GM12878 (cell line): ENCODE data around the gene EPX. TPM values are rescaled to one million over a fixed set of nuclear protein-coding genes. Genes with fewer than 3 reads are reported as not detected.

ENCODE experiments used
- BACH1 ChIP-seq: fragments of 450-650 bp; IDR thresholded peaks from 2 replicates; pipeline ENCODE4 v1.6.1; 2017; ENCODE audit warnings: mild to moderate bottlenecking, borderline replicate concordance
- BMI1 ChIP-seq: fragments of 450-650 bp; IDR thresholded peaks from 2 replicates; pipeline ENCODE4 v1.6.1; 2016; ENCODE audit warnings: mild to moderate bottlenecking, moderate library complexity, borderline replicate concordance
- CEBPB ChIP-seq, 2 experiments: fragments of 150-350 bp in 1 of 2; IDR thresholded peaks; 2 replicates each; pipeline ENCODE4 v1.6.1; 2012 to 2014; ENCODE audit warnings: low read depth in 2 of 2, low read length in 2 of 2, borderline replicate concordance in 1 of 2, inconsistent platforms in 1 of 2
- E2F8 ChIP-seq: fragments of 450-650 bp; IDR thresholded peaks from 2 replicates; pipeline ENCODE4 v1.6.1; 2018; ENCODE audit warnings: mild to moderate bottlenecking, low read depth, moderate library complexity; ENCODE audit not compliant: partially characterized antibody
- ETV6 ChIP-seq, 2 experiments: fragments of 450-650 bp in 1 of 2; IDR thresholded peaks in 1 of 2; conservative IDR thresholded peaks in 1 of 2; 2 replicates each; pipeline ENCODE4 v1.6.1; 2014; ENCODE audit warnings: antibody characterized with exemption in 1 of 2, borderline replicate concordance in 1 of 2, low read depth in 1 of 2, mild to moderate bottlenecking in 1 of 2, moderate library complexity in 1 of 2
- HCFC1 ChIP-seq: fragments of 150-350 bp; IDR thresholded peaks from 2 replicates; pipeline ENCODE4 v1.6.1; 2014; ENCODE audit warnings: low read length
- MEF2A ChIP-seq: IDR thresholded peaks from 2 replicates; pipeline ENCODE4 v1.6.1; 2011; ENCODE audit warnings: low read depth, mild to moderate bottlenecking, low read length, moderate library complexity; ENCODE audit not compliant: insufficient read depth
- MTA2 ChIP-seq: fragments of 450-650 bp; IDR thresholded peaks from 2 replicates; pipeline ENCODE4 v1.6.1; 2016; ENCODE audit warnings: low read depth, mild to moderate bottlenecking, moderate library complexity
- MTA3 ChIP-seq: IDR thresholded peaks from 2 replicates; pipeline ENCODE4 v1.6.1; 2012; ENCODE audit warnings: low read length, inconsistent platforms, borderline replicate concordance
- MYC ChIP-seq: IDR thresholded peaks from 2 replicates; pipeline ENCODE4 v1.6.1; 2011; ENCODE audit warnings: mild to moderate bottlenecking, low read length, moderate library complexity, inconsistent platforms; ENCODE audit not compliant: insufficient read depth, insufficient replicate concordance, insufficient read length, severe bottlenecking
- NFXL1 ChIP-seq: fragments of 450-650 bp; IDR thresholded peaks from 2 replicates; pipeline ENCODE4 v1.6.1; 2017; ENCODE audit warnings: antibody characterized with exemption, mild to moderate bottlenecking, borderline replicate concordance
- NR2C2 ChIP-seq: IDR thresholded peaks from 2 replicates; pipeline ENCODE4 v1.6.1; 2011; ENCODE audit warnings: borderline replicate concordance, low read depth; ENCODE audit not compliant: control insufficient read depth, insufficient read length
- NRF1 ChIP-seq: conservative IDR thresholded peaks from 2 replicates; pipeline ENCODE4 v1.6.1; 2011; ENCODE audit warnings: mild to moderate bottlenecking, low read depth, low read length, improper control_type of control experiment
- POLR2AphosphoS5 ChIP-seq: IDR thresholded peaks from 2 replicates; pipeline ENCODE4 v1.6.1; 2011; ENCODE audit warnings: mild to moderate bottlenecking, low read length, inconsistent platforms
- POU2F2 ChIP-seq: IDR thresholded peaks from 3 replicates; pipeline ENCODE4 v1.6.1; 2011; ENCODE audit warnings: low read depth, mild to moderate bottlenecking, low read length, borderline replicate concordance
- RFX5 ChIP-seq: IDR thresholded peaks from 2 replicates; pipeline ENCODE4 v1.6.1; 2011; ENCODE audit warnings: low read depth, low read length, improper control_type of control experiment
- SIN3A ChIP-seq: IDR thresholded peaks from 2 replicates; pipeline ENCODE4 v1.6.1; 2012; ENCODE audit warnings: low read depth, low read length, improper control_type of control experiment
- SMAD5 ChIP-seq: IDR thresholded peaks from 2 replicates; pipeline ENCODE4 v1.6.1; 2016; ENCODE audit warnings: antibody characterized with exemption, low read depth
- SREBF1 ChIP-seq: IDR thresholded peaks from 2 replicates; pipeline ENCODE4 v1.6.1; 2012; ENCODE audit warnings: mild to moderate bottlenecking, low read length
- polyA plus RNA-seq, 11 experiments: library from polyadenylated mRNA; depleted of rRNA in 4 of 11; unstranded in 6 of 11; stranded (reverse) in 5 of 11; fragments of >200 nt; fragmentation: Nextera tagmentation in 4 of 11; fragmentation: Illumina TruSeq in 1 of 11; extraction: Ambion mirVana in 4 of 11; extraction: Trizol in 1 of 11; gene quantifications; 1 replicate in 1 of 11; 2 replicates in 10 of 11; pipeline versions ENCODE4 v1.2.1 to v1.2.3, GENCODE V29; 2011 to 2016; ENCODE audit warnings: inconsistent platforms in 2 of 11, missing spikeins in 2 of 11, low read depth in 1 of 11
- total RNA-seq, 4 experiments: library from RNA; depleted of rRNA in 3 of 4; stranded (reverse); fragments of >200 nt in 3 of 4; fragmentation: Illumina TruSeq in 1 of 4; extraction: Trizol in 1 of 4; gene quantifications; 2 replicates each; pipeline versions ENCODE4 v1.2.1 to v1.2.3, GENCODE V29; 2013 to 2021
- TF ChIP-seq, protein P1 (sequence below): fragments of 450-650 bp; formaldehyde crosslinking; IDR thresholded peaks from 2 replicates; pipeline ENCODE4 v1.4.0; 2022; ENCODE audit warnings: mild to moderate bottlenecking, moderate library complexity
- TF ChIP-seq, protein P2 (sequence below), 3 experiments: IDR thresholded peaks in 2 of 3; conservative IDR thresholded peaks in 1 of 3; 2 replicates each; pipeline ENCODE4 v1.5.1; 2011; ENCODE audit warnings: low read depth in 3 of 3, low read length in 3 of 3, mild to moderate bottlenecking in 3 of 3, control low read depth in 2 of 3, moderate library complexity in 2 of 3, inconsistent platforms in 1 of 3, mixed read lengths in 1 of 3; ENCODE audit not compliant: control insufficient read depth in 2 of 3, insufficient read depth in 1 of 3; ENCODE audit errors: extremely low read depth in 1 of 3

The EPX gene
- total and polyA plus RNA-seq, 10 of the 15 experiments (the other 5 are each of a cell fraction or from before 2014, with no cell fraction given) = 0.03 TPM; not detected in 9

GRCh38 chr17:58219007-58219788, 26.7 kb downstream of the EPX start, which contains the start of gene MKS1 (continued):
- peak; percentile 66 for TF ChIP-seq HCFC1
- no peak for TF ChIP-seq NR2C2
- no peak for TF ChIP-seq NFXL1
- peak; percentile 75 for TF ChIP-seq BMI1
- TF ChIP-seq, protein P1, sequence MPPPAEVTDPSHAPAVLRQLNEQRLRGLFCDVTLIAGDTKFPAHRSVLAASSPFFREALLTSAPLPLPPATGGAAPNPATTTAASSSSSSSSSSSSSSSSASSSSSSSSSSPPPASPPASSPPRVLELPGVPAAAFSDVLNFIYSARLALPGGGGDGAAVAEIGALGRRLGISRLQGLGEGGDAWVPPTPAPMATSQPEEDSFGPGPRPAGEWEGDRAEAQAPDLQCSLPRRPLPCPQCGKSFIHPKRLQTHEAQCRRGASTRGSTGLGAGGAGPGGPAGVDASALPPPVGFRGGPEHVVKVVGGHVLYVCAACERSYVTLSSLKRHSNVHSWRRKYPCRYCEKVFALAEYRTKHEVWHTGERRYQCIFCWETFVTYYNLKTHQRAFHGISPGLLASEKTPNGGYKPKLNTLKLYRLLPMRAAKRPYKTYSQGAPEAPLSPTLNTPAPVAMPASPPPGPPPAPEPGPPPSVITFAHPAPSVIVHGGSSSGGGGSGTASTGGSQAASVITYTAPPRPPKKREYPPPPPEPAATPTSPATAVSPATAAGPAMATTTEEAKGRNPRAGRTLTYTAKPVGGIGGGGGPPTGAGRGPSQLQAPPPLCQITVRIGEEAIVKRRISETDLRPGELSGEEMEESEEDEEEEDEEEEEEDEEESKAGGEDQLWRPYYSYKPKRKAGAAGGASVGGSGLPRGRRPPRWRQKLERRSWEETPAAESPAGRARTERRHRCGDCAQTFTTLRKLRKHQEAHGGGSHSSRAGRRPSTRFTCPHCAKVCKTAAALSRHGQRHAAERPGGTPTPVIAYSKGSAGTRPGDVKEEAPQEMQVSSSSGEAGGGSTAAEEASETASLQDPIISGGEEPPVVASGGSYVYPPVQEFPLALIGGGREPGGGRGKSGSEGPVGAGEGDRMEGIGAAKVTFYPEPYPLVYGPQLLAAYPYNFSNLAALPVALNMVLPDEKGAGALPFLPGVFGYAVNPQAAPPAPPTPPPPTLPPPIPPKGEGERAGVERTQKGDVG = no peak
- peak; percentile 64; the same call in 1 of the 3 replicates for TF ChIP-seq POU2F2
- no peak for TF ChIP-seq MEF2A
- no peak for TF ChIP-seq E2F8
- TF ChIP-seq RFX5 = peak; percentile 36
- TF ChIP-seq MTA2 = 0 out of 2 replicates have a peak, but pooled peaks have one; percentile 0
- TF ChIP-seq MYC = peak; percentile 12
- TF ChIP-seq SREBF1 = no peak
- no peak for TF ChIP-seq CEBPB (IDR thresholded peaks at IDR 0.05; ENCODE audit: borderline replicate concordance in 1 of 2, low read depth in 2 of 2, low read length in 2 of 2)
- no peak for TF ChIP-seq MTA3
- TF ChIP-seq ETV6 (conservative IDR thresholded peaks at IDR 0.05 in 1 of 2, IDR thresholded peaks at IDR 0.05 in 1 of 2; ENCODE audit: borderline replicate concordance in 1 of 2, low read depth in 1 of 2) = peak in 1 of 2 experiments; percentile 39; a peak in 1 of 4 replicates
- TF ChIP-seq BACH1 = peak; percentile 45; the same call in 1 of the 2 replicates
- TF ChIP-seq, protein P2, sequence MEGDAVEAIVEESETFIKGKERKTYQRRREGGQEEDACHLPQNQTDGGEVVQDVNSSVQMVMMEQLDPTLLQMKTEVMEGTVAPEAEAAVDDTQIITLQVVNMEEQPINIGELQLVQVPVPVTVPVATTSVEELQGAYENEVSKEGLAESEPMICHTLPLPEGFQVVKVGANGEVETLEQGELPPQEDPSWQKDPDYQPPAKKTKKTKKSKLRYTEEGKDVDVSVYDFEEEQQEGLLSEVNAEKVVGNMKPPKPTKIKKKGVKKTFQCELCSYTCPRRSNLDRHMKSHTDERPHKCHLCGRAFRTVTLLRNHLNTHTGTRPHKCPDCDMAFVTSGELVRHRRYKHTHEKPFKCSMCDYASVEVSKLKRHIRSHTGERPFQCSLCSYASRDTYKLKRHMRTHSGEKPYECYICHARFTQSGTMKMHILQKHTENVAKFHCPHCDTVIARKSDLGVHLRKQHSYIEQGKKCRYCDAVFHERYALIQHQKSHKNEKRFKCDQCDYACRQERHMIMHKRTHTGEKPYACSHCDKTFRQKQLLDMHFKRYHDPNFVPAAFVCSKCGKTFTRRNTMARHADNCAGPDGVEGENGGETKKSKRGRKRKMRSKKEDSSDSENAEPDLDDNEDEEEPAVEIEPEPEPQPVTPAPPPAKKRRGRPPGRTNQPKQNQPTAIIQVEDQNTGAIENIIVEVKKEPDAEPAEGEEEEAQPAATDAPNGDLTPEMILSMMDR (IDR thresholded peaks at IDR 0.05 in 2 of 3, conservative IDR thresholded peaks at IDR 0.05 in 1 of 3; ENCODE audit: control insufficient read depth in 2 of 3, extremely low read depth in 1 of 3, insufficient read depth in 1 of 3, low read depth in 3 of 3, low read length in 3 of 3) = peak; percentile 73 to 83 (median 78)
- TF ChIP-seq SMAD5 = peak; percentile 83
- peak; percentile 75; the same call in 1 of the 2 replicates for TF ChIP-seq POLR2AphosphoS5
- peak; percentile 76 for TF ChIP-seq SIN3A
- peak; percentile 60 for TF ChIP-seq NRF1
